ENCODE measurements around the gene LGALS3BP.

GRCh38 chr17:79024901-79025737, 45.4 kb upstream of the LGALS3BP start:
- TF ChIP-seq EZH2phosphoT487 (IDR thresholded peaks at IDR 0.05; ENCODE audit: borderline replicate concordance, low read depth, low read length) (no peak), CTCF (conservative IDR thresholded peaks at IDR 0.05; ENCODE audit: low read length) (no peak)

Measured in OCI-LY7 (cell line).